K562 (cell line): ENCODE measurements around the gene KNSTRN. TPM values are rescaled to one million over a fixed set of nuclear protein-coding genes. Genes with fewer than 3 reads are reported as not detected.

ENCODE experiments used
- ARID3B ChIP-seq: fragments of 250-450 bp; sonication (Bioruptor Pico); IDR thresholded peaks from 2 replicates; pipeline ENCODE4 v1.4.0; 2020; ENCODE audit warnings: borderline replicate concordance
- BCL6 ChIP-seq: fragments of 250-450 bp; sonication (Bioruptor Pico); IDR thresholded peaks from 2 replicates; pipeline ENCODE4 v1.4.0; 2020
- FOXK2 ChIP-seq, 2 experiments: fragments of 450-650 bp; IDR thresholded peaks in 1 of 2; conservative IDR thresholded peaks in 1 of 2; 2 replicates each; pipeline ENCODE4 v1.6.1; 2016; ENCODE audit warnings: low read depth in 2 of 2, mild to moderate bottlenecking in 1 of 2
- GATAD2A ChIP-seq: fragments of 450-650 bp; IDR thresholded peaks from 2 replicates; pipeline ENCODE4 v1.6.1; 2017
- KDM4B ChIP-seq, 2 experiments: fragments of 450-650 bp in 1 of 2; sonication (generic) in 1 of 2; IDR thresholded peaks; 2 replicates each; pipeline ENCODE4 v1.6.1; 2016 to 2017; ENCODE audit warnings: borderline replicate concordance in 2 of 2, antibody characterized with exemption in 1 of 2, low read depth in 1 of 2, mild to moderate bottlenecking in 1 of 2
- KLF6 ChIP-seq: fragments of 250-450 bp; sonication (Bioruptor Pico); IDR thresholded peaks from 2 replicates; pipeline ENCODE4 v1.4.0; 2020; ENCODE audit warnings: mild to moderate bottlenecking, moderate library complexity, borderline replicate concordance
- MLLT1 ChIP-seq, 2 experiments: fragments of 450-650 bp; IDR thresholded peaks; 2 replicates each; pipeline ENCODE4 v1.6.1; 2016
- MYC ChIP-seq, 2 experiments: fragments of 250-450 bp in 1 of 2; sonication (Bioruptor Pico) in 1 of 2; IDR thresholded peaks; 2 replicates each; pipeline versions ENCODE4 v1.5.1 to v1.6.1; 2012 to 2021; ENCODE audit warnings: low read depth in 2 of 2, borderline replicate concordance in 1 of 2, improper control_type of control experiment in 1 of 2, low read length in 1 of 2, mild to moderate bottlenecking in 1 of 2, moderate library complexity in 1 of 2
- NCOA1 ChIP-seq: fragments of 450-650 bp; IDR thresholded peaks from 2 replicates; pipeline ENCODE4 v1.6.1; 2016; ENCODE audit warnings: low read depth
- NFRKB ChIP-seq: fragments of 450-650 bp; IDR thresholded peaks from 2 replicates; pipeline ENCODE4 v1.6.1; 2016; ENCODE audit warnings: low read depth
- OTX1 ChIP-seq: fragments of 450-650 bp; formaldehyde crosslinking; IDR thresholded peaks from 2 replicates; pipeline ENCODE4 v1.4.0; 2022; ENCODE audit warnings: mild to moderate bottlenecking
- PML ChIP-seq: IDR thresholded peaks from 2 replicates; pipeline ENCODE4 v1.6.1; 2012; ENCODE audit warnings: low read length, inconsistent platforms
- SNIP1 ChIP-seq: fragments of 450-650 bp; IDR thresholded peaks from 2 replicates; pipeline ENCODE4 v1.7.1; 2017; ENCODE audit warnings: low read depth, mild to moderate bottlenecking
- SRSF1 ChIP-seq: fragments of 200-400 bp; formaldehyde crosslinking; IDR thresholded peaks from 2 replicates; pipeline ENCODE4 v1.6.1; 2017; ENCODE audit warnings: mild to moderate bottlenecking, low read depth, low read length, moderate library complexity
- TEAD4 ChIP-seq, 2 experiments: sonication (generic) in 1 of 2; formaldehyde crosslinking in 1 of 2; IDR thresholded peaks; 2 replicates each; pipeline versions ENCODE4 v1.6.1 to v1.8.0; 2012 to 2022; ENCODE audit warnings: borderline replicate concordance in 1 of 2, inconsistent platforms in 1 of 2, low read length in 1 of 2, mild to moderate bottlenecking in 1 of 2, missing genetic modification reagents in 1 of 2
- THRB ChIP-seq: fragments of 450-650 bp; formaldehyde crosslinking; conservative IDR thresholded peaks from 2 replicates; pipeline ENCODE4 v1.4.0; 2022; ENCODE audit warnings: mild to moderate bottlenecking, missing genetic modification characterization
- ZNF124 ChIP-seq: sonication (generic); formaldehyde crosslinking; IDR thresholded peaks from 2 replicates; pipeline ENCODE4 v1.8.1; 2022; ENCODE audit warnings: missing genetic modification reagents
- ZNF165 ChIP-seq: fragments of 250-450 bp; sonication (Bioruptor Pico); IDR thresholded peaks from 2 replicates; pipeline ENCODE4 v1.4.0; 2020; ENCODE audit warnings: borderline replicate concordance
- ZNF197 ChIP-seq: fragments of 200-800 bp; sonication (Bioruptor generic); IDR thresholded peaks from 2 replicates; pipeline ENCODE4 v1.6.1; 2016; ENCODE audit warnings: low read depth, missing genetic modification characterization, missing compliant biosample characterization
- ZNF23 ChIP-seq: fragments of 250-450 bp; sonication (Bioruptor Pico); IDR thresholded peaks from 2 replicates; pipeline ENCODE4 v1.4.0; 2020; ENCODE audit warnings: mild to moderate bottlenecking
- ZNF395 ChIP-seq: fragments of 200-800 bp; sonication (Bioruptor generic); IDR thresholded peaks from 2 replicates; pipeline ENCODE4 v1.6.1; 2017; ENCODE audit warnings: missing genetic modification characterization, missing compliant biosample characterization
- ZSCAN32 ChIP-seq: fragments of 450-650 bp; formaldehyde crosslinking; IDR thresholded peaks from 2 replicates; pipeline ENCODE4 v1.4.0; 2020; ENCODE audit warnings: mild to moderate bottlenecking, moderate library complexity
- polyA plus RNA-seq, 8 experiments: library from polyadenylated mRNA; depleted of rRNA in 4 of 8; stranded (reverse) in 5 of 8; unstranded in 3 of 8; fragments of >200 nt; fragmentation: Nextera tagmentation in 2 of 8; fragmentation: Illumina TruSeq in 1 of 8; extraction: Ambion mirVana in 2 of 8; extraction: Trizol in 1 of 8; gene quantifications; 2 replicates each; pipeline versions ENCODE4 v1.2.1 to v1.2.3, GENCODE V29; 2011 to 2014; ENCODE audit warnings: inconsistent platforms in 1 of 8, missing spikeins in 1 of 8
- total RNA-seq, 7 experiments: library from RNA; depleted of rRNA in 6 of 7; stranded (reverse); fragments of >200 nt in 6 of 7; fragmentation: Illumina TruSeq in 2 of 7; extraction: Trizol in 2 of 7; gene quantifications; 2 replicates each; pipeline versions ENCODE4 v1.2.1 to v1.2.3, GENCODE V29; 2011 to 2021; ENCODE audit warnings: low replicate concordance in 1 of 7

KNSTRN gene
- total and polyA plus RNA-seq, 9 of the 15 experiments (the other 6 are each of a cell fraction or from before 2014, with no cell fraction given), result 48.7 to 88.2 (median 66.3) TPM

- TF ChIP-seq GATAD2A (no peak), ZNF124 (CRISPR knock-in tag) (0 out of 2 replicates have a peak, but pooled peaks have one; percentile 60), ZNF395 (CRISPR knock-in tag) (peak; percentile 83; the same call in 1 of the 2 replicates), ZNF165 (CRISPR knock-in tag) (no peak), MYC (IDR thresholded peaks at IDR 0.05; ENCODE audit: low read depth, low read length) (peak; percentile 88), MYC (CRISPR knock-in tag; IDR thresholded peaks at IDR 0.05; ENCODE audit: borderline replicate concordance, low read depth) (no peak), KDM4B (IDR thresholded peaks at IDR 0.05; ENCODE audit: borderline replicate concordance in 2 of 2, low read depth in 1 of 2) (no peak), ZNF23 (no peak), ARID3B (CRISPR knock-in tag) (no peak), PML (no peak), OTX1 (CRISPR knock-in tag) (no peak), ZNF197 (CRISPR knock-in tag) (no peak), FOXK2 (conservative IDR thresholded peaks at IDR 0.05 in 1 of 2, IDR thresholded peaks at IDR 0.05 in 1 of 2; ENCODE audit: low read depth in 2 of 2) (no peak), TEAD4 (IDR thresholded peaks at IDR 0.05; ENCODE audit: low read length) (no peak), TEAD4 (CRISPR knock-in tag; IDR thresholded peaks at IDR 0.05; ENCODE audit: borderline replicate concordance) (no peak), MLLT1 (IDR thresholded peaks at IDR 0.05) (no peak), SRSF1 (no peak), NFRKB (no peak), SNIP1 (no peak), BCL6 (no peak), THRB (CRISPR knock-in tag) (no peak), KLF6 (CRISPR knock-in tag) (no peak), ZSCAN32 (CRISPR knock-in tag) (no peak), NCOA1 (no peak)
Measured at GRCh38 chr15:40367686-40368611, 14.6 kb upstream of the KNSTRN start (continued).
